GM19452 (cell line): ENCODE data around the gene CENPF.
"Not testable (repeated sequence)": the region's sequence is repeated elsewhere in the genome, so short reads cannot be mapped to it uniquely, and the experiment has no call there.

Experiments
- ATAC-seq: cut with Tn5 transposase; IDR thresholded peaks from one replicate; pipeline ENCODE4 v1.9.1; 2021; ENCODE audit not compliant: unreplicated experiment

Gene CENPF

DNA sequence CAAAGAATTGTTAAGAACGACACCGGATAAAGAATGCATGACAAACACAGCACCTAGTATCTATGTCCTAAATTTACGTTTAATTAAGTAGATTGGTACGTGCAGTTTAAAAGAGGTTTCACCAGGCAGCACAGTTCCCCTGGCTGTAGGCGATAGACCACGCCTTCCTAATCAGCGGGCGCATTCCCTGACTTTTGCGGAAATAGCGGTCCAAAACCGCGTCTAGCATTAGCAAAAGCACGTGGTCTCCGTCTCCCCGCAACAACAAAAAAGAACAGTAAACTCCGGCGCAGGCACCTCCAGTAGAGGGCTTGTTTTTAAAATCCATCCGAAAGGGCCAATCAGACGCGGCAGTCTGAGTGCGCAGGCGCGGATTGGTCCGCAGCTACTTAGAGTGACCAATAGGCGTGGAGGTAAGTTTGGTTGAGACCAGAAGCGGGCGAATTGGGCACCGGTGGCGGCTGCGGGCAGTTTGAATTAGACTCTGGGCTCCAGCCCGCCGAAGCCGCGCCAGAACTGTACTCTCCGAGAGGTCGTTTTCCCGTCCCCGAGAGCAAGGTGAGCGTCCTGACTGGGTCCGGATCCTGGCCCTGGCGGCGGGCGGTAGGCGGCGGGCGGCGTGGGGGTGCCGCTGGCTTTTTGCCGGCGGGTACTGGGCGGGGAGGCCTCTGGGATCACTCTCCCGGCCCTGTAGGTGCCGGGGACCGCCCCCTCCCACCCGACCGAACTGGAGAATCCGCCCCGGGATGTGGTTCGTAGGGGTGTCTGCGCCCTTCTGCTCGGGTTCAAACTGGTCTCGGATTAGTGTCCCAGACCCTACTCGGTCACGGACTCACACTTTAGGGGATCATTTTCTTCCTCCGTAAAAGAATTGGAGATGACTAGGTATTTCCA is at the start of gene CENPF:
CENPF (plus strand) TSS at position 432 of the 894 bp plus-strand sequence. CDS start 10,560 bp downstream, outside the sequence.
- peak; percentile 100 for ATAC-seq

GRCh38 chr1:214557952-214558735 is 44.9 kb upstream of the CENPF start:
- peak; percentile 45 for ATAC-seq

DNA sequence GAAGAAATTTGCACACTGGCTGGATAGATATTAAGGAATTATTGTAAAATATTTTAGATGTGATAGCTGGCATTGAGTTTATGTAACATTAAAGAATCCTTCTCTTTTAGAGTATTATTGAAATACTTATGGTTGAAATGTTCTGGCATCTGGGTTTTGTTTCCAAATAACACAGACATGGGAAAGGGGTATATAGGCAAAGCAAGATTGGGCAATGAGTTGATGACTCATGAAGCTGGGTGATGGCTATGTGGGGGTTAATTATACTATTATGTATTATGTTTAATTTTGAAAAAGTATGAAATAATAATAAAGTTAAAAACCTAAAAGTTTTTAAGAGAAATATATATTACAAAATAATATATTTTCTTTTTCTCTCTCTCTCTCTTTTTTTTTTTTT is 39.1 kb upstream of the CENPF start:
- ATAC-seq, result no peak

DNA sequence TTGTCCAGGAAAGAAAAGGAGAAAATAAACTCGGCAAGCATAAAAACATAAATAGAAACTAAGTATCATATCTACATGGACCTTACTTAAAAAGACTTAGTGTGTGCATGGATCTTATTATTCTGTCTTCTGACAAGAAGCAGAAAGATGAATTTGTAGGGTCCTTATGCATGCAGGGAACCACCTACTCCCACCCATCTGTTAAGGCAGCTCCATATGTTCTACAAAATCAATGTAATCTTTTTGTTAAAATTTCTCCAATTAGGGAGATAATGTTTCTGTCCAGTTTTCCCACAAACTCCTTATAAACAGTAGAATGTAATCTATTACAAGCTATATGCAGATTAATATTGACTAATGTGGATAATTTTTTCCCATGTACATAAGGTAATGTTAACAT is 37.7 kb upstream of the CENPF start:
- ATAC-seq, result no peak

DNA sequence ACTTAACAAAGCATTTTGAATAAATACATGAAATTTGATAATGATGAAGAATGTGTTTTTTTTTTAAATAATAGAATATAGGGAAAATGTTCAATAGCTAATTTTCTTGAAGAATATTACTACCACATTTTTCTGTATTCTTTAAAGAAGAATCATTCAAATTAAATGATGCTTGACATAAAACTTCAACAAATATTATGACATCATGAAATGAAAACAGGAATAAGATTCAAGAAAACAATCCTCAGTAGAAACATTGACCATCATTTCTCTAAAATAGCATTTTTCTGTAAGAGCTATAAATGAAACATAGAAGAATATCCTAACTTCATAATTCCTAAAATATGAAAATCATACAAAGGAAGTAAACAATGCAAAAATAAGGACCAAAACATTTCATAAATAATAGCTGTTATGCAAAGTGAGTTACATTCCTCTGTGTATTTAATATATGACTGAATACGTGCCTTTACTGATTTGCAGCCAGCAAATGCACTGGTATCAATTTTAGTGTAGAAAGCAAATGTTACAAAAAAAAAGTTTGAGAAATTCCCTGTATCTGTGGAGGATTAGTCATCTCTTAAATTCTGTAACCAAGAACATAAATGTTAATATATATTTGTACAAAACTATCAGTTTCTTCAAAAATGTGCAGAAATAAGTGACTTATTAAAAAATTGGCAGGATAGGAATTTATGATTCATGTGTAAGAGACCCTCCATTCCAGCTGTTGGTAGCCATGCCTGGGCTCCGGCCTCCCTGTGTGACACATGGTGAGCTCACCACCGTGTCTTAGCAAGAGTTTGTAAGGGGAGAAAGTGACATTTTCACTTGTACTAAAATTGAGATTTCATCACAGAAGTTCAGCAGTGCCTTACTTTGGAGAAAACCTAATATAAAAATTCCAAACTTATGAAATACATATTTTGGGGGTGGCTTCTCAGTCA is 36.6 kb upstream of the CENPF start:
- peak; percentile 67 for ATAC-seq

DNA sequence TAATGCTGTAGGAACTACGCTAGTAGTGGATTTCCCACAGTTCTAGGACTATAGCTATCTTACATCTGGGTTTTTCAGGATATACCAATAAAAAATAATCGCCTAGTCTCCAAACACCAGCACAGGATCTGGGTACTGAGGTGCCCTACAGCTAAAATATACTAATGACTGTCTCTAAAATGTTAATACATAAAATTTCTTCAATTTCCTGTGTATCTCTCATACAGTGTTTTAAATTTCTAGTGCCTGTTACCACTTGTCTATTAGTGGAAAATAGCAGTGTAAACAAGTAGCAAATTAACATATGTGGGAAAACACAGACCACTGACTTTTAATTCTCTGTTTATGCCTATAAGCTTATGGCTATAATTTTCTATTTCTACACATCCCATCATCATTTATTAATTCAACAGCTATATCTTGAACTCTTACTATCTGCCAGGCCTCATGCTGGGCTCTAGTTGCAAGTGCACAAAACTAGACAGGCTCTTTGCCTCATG is 35.5 kb upstream of the CENPF start:
- ATAC-seq, result no peak

DNA sequence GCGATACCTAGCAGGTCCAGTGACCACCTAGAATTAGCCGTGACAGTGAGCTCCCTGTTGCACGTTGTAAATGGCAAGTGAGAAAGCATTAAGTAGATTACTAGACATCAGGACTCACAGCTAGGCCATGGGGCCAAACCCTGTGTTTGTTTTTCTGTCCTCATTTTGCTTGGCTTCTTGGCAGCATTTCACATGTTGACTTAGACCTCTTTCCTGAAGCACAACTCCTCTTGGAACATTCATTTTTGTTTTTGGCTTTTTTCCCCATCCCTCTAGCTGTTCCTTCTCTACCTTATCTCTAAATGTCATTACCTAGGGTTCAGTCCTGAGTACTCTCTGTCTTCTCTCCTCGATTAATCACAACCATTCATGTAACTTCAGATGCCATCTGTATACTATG is 34.7 kb upstream of the CENPF start:
- no peak for ATAC-seq

- no peak for ATAC-seq
These were observed 33.5 kb upstream of the CENPF start for GRCh38 chr1:214569357-214570004.

GRCh38 chr1:214570442-214570841 is 32.6 kb upstream of the CENPF start:
- ATAC-seq, result no peak

- no peak for ATAC-seq
These were observed 31.7 kb upstream of the CENPF start for GRCh38 chr1:214571281-214571680.

DNA sequence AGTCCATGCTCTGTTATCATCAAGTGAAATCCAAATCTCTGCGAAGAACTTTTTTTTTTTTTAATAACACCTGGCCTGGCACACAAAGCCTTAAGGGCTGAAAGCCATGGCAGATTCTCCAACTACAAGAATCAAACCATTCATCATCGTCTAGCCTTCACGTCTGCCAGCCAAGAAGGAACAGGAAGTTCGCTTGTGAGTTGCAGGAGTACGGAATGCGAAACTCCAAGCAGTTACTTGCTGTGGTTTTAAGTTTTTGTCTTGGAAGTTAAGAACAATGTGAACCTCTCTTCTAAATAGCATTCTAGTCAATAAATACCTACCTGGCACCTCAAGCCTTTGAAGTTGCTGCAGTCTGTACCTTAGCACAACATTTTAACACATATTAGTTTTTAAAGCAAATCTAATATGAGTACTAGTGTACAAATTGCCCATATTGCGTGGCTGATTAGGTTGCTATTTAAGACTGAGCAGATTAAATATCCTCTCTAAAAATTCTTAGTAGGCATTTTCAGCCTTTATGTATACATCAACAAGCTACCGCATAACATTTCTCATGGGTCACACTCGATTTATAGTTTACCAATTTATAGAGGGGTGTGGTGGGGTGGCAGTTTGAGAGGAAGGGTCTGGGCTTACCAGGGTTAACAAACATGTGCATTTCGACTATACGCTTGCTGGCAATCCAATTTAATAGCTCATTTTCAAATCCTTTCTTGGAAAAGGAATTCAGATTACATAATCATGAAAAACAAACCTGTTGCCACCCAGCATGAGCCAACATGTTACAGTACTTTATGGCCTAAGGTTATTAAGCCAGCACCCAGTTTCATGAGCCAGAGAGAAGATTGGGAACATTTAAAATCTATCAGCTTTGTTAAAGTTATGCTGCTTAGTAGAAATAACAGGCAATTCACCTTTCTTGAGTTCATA is 29.3 kb upstream of the CENPF start:
- ATAC-seq, result no peak

DNA sequence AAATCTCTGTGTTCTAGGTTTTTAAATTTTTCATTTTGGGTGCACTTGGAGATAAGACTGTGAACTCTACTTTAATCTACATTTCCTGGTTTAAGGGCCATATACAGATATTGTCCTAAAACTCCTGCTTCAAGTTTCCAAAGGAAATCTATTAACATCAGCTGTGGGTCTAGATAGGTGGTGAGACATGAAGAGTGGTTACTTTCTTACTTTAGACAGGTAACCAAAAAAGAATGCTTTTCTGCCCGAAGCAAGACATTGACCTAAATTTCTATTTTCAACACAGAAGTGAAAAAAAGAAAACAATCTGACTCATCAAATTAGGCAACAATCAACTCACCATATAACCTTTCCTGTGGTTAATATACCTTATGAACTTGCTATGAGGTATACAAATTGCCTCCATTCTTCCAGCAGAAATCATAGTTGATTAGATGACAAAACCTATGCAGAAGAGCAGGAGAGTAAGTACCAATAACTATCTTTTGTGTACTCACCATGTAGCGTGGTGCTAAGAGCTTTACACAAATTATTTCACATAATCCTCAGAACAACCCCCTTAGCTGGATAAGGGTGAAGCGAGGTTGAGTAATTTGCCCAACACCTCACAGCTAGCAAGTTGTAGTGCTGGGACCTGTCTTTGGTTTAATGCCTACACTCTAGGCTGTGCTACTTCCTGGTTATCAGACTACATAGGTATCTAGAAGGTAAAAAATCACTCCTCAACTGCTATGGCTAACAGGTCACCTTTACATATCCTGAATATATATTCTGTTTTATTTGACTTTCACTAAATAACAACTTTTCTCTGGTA is 28.2 kb upstream of the CENPF start:
- no peak for ATAC-seq

DNA sequence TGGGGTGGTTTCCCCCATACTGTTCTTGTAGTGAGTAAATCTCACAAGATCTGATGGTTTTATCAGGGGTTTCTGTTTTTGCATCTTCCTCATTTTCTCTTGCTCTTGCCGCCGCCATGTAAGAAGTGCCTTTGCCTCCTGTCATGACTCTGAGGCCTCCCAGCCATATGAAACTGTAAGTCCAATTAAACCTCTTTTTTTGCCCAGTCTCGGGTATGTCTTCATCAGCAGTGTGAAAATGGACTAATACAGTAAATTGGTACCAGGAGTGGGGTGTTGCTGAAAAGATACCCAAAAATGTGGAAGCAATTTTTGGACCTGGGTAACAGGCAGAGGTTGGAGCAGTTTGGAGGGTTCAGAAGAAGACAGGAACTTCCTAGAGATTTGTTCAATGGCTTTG is 26.9 kb upstream of the CENPF start:
- not testable (repeated sequence) for ATAC-seq

DNA sequence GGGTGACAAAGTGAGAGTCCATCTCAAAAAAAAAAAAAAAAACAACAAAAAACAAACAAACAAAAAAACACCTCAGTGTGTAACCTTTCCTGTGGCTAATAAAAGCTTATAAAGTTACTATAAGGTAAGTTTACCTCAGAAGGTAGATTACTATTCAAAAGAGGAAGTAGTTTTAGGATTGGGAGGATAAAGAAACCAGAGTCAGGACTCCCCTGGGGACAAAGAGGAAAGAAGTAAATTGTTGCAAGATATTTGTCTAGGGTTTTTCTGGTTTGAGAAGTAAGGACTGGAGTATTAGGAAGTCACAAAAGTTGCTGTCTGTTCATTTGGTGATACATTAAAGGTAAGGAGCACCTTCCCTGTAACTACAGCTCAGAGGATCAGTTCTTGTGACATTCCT is 23.8 kb upstream of the CENPF start:
- ATAC-seq, result no peak

DNA sequence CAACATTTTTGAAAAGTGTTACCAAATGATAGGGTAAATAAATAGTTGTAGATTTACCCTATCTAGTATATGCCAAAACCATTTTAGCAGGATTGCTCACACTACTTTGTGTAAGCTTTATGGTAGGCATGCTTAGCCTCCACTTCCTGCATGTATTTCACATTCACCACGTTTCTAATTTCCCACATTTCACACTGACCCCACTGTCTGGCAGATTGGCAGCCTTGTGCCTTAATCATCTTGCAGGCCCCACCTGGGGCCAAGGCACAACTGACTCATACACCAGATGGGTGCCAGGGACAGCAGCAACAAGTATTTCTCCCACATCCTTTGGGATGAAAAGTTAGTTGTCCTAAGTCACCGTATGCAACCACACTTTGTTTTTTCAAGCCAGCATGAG is 21.2 kb upstream of the CENPF start:
- ATAC-seq, result no peak

DNA sequence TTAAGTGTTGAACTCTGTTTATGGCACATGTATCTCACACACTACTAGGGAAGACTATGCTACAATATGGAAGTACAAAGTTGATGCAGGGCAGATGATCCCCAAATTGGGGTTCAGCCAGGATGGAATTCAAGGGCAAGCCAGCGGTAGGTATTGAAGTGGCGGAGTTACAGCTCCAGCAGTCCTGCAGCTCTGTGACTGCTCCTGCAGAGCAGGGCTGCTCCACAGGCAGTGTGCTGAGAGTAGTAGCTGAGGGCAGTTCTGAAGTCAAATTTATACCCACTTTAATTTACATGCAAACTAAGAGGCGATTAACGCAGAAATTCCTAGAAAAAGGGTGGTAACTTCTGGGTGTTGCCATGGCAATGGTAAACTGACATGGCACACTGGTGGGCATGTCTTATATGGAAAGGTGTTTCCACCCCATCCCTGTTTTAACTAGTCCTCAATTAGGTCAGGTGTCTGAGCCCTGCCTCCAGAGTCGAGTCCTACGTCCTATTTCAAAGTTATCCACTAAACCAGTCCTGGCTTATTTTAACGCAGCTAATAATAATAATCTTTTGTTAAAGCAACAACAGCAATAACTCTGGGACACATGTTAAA is 20.6 kb upstream of the CENPF start:
- no peak for ATAC-seq

- no peak for ATAC-seq
These were observed 19.9 kb upstream of the CENPF start for GRCh38 chr1:214583113-214583512.
